Measurements from ENCODE around the gene PPP2R3A.

PPP2R3A gene

GRCh38 chr3:136197159-136197793, 231.7 kb downstream of the PPP2R3A start:
- H3K4me1 ChIP-seq (ENCODE audit: control insufficient read depth in 2 of 2, insufficient read depth in 2 of 2, low read length in 2 of 2) = peaks cover 10 to 17% of the 10 kb centered on the region in 2 donors
- peak overlapping the region; percentile 86 for H3K9ac ChIP-seq (ENCODE audit: low read depth in 1 of 2, low read length in 2 of 2)

More at GRCh38 chr3:136197159-136197793, 231.7 kb downstream of the PPP2R3A start:
- peak overlapping the region; percentile 85 to 95 for H3K4me3 ChIP-seq (ENCODE audit: low read length in 2 of 2)
- no peaks in the 10 kb centered on the region for H3K27me3 ChIP-seq (ENCODE audit: control insufficient read depth in 2 of 2, insufficient read depth in 2 of 2, low read length in 2 of 2)
- no peaks in the 10 kb centered on the region for H3K36me3 ChIP-seq (ENCODE audit: control insufficient read depth in 2 of 2, insufficient read depth in 2 of 2, low read length in 2 of 2)
- H3K27ac ChIP-seq (ENCODE audit: low read depth in 2 of 2, low read length in 2 of 2) = peak overlapping the region; percentile 99 to 100
- H3K9me3 ChIP-seq (ENCODE audit: control insufficient read depth in 2 of 2, low read length in 2 of 2) = no peaks in the 10 kb centered on the region

All from mucosa of rectum (tissue), 2 donors.